PC-9 (cell line): ENCODE data around the gene HSPA8.

Source experiments
- EZH2 ChIP-seq: fragments of 200-600 bp; sonication (generic); IDR thresholded peaks from 2 replicates; pipeline ENCODE4 v1.8.0; 2017; ENCODE audit warnings: antibody characterized with exemption, low read depth
- TF ChIP-seq, protein P1 (sequence below): fragments of 200-600 bp; sonication (generic); conservative IDR thresholded peaks from 2 replicates; pipeline ENCODE4 v1.6.1; 2017; ENCODE audit warnings: mixed run types, antibody characterized with exemption, mild to moderate bottlenecking, moderate library complexity

DNA sequence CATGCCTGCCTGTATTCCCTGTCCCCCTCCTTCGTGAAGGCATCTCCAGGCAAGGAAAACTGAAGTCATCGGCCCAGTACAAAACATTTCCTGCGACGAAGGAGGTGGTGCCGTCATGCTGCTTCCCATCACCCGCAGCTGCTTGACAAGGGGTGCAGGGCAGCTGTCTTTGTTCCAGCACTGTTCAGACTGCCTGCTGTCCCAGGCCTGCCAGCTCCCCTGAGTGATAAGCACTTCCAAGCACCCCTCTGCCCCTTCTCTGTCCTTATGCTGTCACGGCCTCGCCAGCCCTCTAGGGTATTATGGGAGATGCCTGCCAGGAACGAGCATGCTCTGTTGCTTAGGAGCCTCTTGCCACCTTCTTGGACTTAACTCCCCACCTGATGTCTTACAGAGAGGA, 43.2 kb downstream of the HSPA8 start:
- TF ChIP-seq, protein P1, sequence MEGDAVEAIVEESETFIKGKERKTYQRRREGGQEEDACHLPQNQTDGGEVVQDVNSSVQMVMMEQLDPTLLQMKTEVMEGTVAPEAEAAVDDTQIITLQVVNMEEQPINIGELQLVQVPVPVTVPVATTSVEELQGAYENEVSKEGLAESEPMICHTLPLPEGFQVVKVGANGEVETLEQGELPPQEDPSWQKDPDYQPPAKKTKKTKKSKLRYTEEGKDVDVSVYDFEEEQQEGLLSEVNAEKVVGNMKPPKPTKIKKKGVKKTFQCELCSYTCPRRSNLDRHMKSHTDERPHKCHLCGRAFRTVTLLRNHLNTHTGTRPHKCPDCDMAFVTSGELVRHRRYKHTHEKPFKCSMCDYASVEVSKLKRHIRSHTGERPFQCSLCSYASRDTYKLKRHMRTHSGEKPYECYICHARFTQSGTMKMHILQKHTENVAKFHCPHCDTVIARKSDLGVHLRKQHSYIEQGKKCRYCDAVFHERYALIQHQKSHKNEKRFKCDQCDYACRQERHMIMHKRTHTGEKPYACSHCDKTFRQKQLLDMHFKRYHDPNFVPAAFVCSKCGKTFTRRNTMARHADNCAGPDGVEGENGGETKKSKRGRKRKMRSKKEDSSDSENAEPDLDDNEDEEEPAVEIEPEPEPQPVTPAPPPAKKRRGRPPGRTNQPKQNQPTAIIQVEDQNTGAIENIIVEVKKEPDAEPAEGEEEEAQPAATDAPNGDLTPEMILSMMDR = no peak
- TF ChIP-seq EZH2 = no peak
